ENCODE results near the gene GRIA1.

DNA sequence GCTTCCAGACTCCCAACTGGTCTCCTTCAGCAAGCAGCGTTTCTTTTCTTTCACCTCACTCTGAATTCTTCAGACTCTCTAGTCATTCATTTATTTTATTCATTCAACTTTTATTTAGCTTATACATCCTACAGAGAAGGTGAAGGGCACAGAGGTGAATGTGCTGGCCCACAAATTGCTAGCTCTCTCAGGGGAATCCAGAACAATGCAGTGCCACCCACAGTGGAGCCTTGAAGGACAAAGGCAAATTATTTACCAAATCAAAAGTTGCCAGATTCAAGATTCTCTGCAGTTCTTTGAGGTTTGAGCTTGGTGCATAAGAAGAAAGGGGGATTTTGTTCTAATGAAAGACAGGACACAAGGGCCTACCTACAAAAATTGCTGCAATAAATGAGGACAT is 29.7 kb downstream of the GRIA1 start:
- TF ChIP-seq TAF1 (IDR thresholded peaks at IDR 0.05; ENCODE audit: borderline replicate concordance, insufficient read depth, low read length), result no peak
- no peak for TF ChIP-seq POLR2AphosphoS5 (IDR thresholded peaks at IDR 0.05; ENCODE audit: low read depth, low read length)

Data from PFSK-1 (cell line).